GM12874 (cell line): ENCODE data around the gene INTS2.

ENCODE experiments used
- CTCF ChIP-seq: IDR thresholded peaks from 2 replicates; pipeline ENCODE4 v1.5.1; 2011; ENCODE audit warnings: low read depth, mild to moderate bottlenecking, control low read depth, low read length, moderate library complexity; ENCODE audit not compliant: insufficient read depth

INTS2 gene

GRCh38 chr17:61874075-61874474 is 53.7 kb downstream of the INTS2 start:
- no peak for TF ChIP-seq CTCF

DNA sequence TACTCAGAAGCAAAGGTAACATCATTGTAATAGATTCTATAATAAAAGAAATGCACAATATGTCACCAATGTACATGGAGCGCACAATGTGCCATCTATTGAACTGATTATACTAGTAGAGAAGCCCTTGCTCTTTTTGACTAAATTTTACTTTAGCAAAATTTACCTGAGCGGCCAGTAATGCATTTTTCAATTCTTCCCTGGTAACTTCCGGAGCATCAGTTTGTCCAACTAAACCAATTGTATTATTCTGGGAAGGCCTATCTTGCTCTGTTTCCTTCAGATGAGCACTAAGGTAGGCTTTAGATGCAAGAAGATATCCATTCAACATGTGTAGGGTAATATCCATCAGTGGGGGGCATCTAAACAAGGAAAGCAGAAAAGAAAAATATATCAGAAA is 55.7 kb downstream of the INTS2 start:
- TF ChIP-seq CTCF = no peak

DNA sequence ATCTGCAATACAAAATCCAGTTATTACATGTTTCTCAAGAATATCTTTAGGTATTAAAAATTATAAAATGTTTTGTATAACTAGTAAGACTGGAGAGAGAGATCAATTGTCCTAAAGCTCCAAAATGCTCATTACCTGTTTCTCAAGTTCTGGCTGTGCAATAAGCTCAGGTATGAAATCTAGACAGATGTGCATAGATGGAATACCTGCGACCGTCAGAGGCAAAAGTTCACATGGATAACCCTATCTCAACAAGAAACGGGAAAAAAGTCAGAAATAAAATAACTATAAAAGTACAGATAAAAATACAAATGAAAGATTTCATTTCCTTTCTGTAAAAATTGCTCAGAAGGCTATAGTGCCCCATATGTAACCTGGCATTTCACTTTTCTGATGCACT is 58.6 kb downstream of the INTS2 start:
- no peak for TF ChIP-seq CTCF

DNA sequence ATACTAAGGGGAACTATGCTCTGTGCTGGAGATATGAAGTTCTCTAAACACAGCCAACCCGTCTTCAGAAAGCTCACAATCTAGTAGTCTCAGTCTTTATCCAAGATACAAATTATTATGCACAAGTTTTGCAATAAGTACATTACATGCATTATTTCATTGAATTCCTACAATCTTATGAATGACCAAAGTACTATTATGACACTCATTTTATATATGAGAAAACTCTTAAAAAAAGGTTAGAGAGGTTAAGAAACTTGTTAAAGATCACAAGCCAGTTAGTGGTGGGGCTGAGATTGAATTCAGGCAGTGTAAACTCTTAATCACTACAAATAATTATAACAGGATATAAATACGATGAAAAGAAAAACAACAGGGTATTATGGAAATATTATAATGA is 59.7 kb downstream of the INTS2 start:
- no peak for TF ChIP-seq CTCF

DNA sequence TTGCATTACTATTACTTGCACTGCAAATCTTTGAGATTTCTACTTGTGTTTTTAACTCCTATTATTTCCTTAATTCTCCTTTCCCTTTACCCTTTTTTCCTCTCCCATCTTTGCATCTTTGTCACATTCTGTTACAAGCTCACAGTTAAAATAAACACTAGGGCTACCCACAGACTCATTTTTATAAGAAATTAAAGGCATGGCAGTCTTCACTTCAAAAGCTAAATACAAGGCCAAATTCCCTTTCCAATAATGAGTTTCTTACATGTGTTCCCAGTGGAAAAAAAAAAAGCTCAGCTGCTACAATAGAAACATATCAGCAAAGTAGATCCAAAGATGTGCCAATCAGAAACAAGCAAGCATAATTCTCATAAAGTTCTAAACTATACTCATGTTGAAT is 60.7 kb downstream of the INTS2 start:
- TF ChIP-seq CTCF = no peak

DNA sequence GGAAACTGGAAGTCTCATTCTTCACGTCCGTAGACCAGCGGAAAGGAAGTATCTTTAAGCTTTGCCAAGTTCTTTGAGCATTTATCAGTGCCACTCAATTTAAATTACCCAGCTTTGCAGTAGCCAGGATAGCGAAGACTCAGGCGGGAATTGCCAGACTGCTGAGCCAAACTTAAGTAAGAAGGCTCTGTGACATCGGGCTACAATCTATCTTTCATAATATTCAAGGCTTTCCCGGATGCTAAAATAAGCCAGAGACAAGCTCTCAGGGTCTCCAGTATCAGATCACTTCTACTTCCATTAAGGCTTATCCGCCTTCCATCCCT is 64.0 kb downstream of the INTS2 start:
- no peak for TF ChIP-seq CTCF

- no peak for TF ChIP-seq CTCF
Measured at GRCh38 chr17:61862975-61863800, 64.6 kb downstream of the INTS2 start, which contains the start of gene BRIP1. Gene BRIP1 (minus strand): TSS chr17:61863528. CDS start chr17:61861539, 1,989 bp downstream.
